Lung (tissue), 12 donors: ENCODE measurements around the gene NRCAM. TPM values are rescaled to one million over a fixed set of nuclear protein-coding genes. Genes with fewer than 3 reads are reported as not detected.

Experiments used
- ATAC-seq: fragments of 200-7000 bp; cut with Tn5 transposase; one replicate; pipeline ENCODE4 v1.9.1; 2020; ENCODE audit warnings: moderate number of reproducible peaks; ENCODE audit not compliant: insufficient read depth, low FRiP score
- DNase-seq, 3 donors: peaks; one replicate each; pipeline ENCODE4 v3.0.0-alpha.2; 2013 to 2017
- H3K27ac ChIP-seq, 2 donors: one replicate each; pipeline ENCODE4 v1.5.1; 2013; ENCODE audit warnings: mild to moderate bottlenecking in 2 of 2, moderate library complexity in 2 of 2, control low read depth in 1 of 2, inconsistent platforms in 1 of 2, low read depth in 1 of 2, low read length in 1 of 2
- H3K27me3 ChIP-seq, 3 donors: one replicate each; pipeline ENCODE4 v1.5.1; 2013; ENCODE audit warnings: low read length in 2 of 3; ENCODE audit not compliant: control insufficient read depth in 3 of 3, insufficient read depth in 3 of 3
- H3K36me3 ChIP-seq, 4 donors: one replicate each; pipeline ENCODE4 v1.5.1; 2013; ENCODE audit warnings: low read length in 4 of 4, mild to moderate bottlenecking in 1 of 4, moderate library complexity in 1 of 4; ENCODE audit not compliant: control insufficient read depth in 4 of 4, insufficient read depth in 4 of 4
- H3K4me1 ChIP-seq, 5 donors: one replicate each; pipeline ENCODE4 v1.5.1; 2013; ENCODE audit warnings: low read length in 5 of 5, mild to moderate bottlenecking in 2 of 5, moderate library complexity in 1 of 5; ENCODE audit not compliant: control insufficient read depth in 5 of 5, insufficient read depth in 5 of 5
- H3K4me3 ChIP-seq: one replicate; pipeline ENCODE4 v1.5.1; 2013; ENCODE audit warnings: mild to moderate bottlenecking, control low read depth, moderate library complexity
- H3K9ac ChIP-seq, 2 donors: one replicate each; pipeline ENCODE4 v1.5.1; 2013; ENCODE audit warnings: low read length in 2 of 2, control low read depth in 1 of 2; ENCODE audit not compliant: insufficient read depth in 1 of 2
- H3K9me3 ChIP-seq, 4 donors: one replicate each; pipeline ENCODE4 v1.5.1; 2013; ENCODE audit warnings: low read length in 3 of 4, mild to moderate bottlenecking in 1 of 4, moderate library complexity in 1 of 4; ENCODE audit not compliant: control insufficient read depth in 4 of 4, insufficient read depth in 3 of 4
- WGBS, 2 donors: extraction: QIAGEN DNeasy Blood & Tissue Kit; methylation state at CpG; one replicate each; pipeline ENCODE4 v1.1.7; 2013; 5-methylcytosine and 5-hydroxymethylcytosine counted together
- polyA plus RNA-seq, 2 donors: library from polyadenylated mRNA; stranded (reverse); fragments of 200-250 nt; gene quantifications; one replicate each; pipeline ENCODE4 v1.2.1, GENCODE V29; 2013
- total RNA-seq, 2 donors: library from RNA; depleted of rRNA in 1 of 2; stranded (reverse); fragments of >200 nt in 1 of 2; gene quantifications; one replicate each; pipeline ENCODE4 v1.2.1, GENCODE V29; 2014 to 2021
- TF ChIP-seq, protein P1 (sequence below): IDR thresholded peaks from 2 replicates; pipeline ENCODE4 v1.5.1; 2012; ENCODE audit warnings: mild to moderate bottlenecking; ENCODE audit errors: control extremely low read depth, extremely low read depth
- donor health status: control.
- donor health status: control.
- donor health status: Bipolar disorder and iron deficiency.
- donor health status: healthy.
- donor health status: DM: yes; HTN: yes; CAD: no.

Gene NRCAM
- total and polyA plus RNA-seq, 4 donors: 2.5 to 32.4 (median 11.0) TPM

DNA sequence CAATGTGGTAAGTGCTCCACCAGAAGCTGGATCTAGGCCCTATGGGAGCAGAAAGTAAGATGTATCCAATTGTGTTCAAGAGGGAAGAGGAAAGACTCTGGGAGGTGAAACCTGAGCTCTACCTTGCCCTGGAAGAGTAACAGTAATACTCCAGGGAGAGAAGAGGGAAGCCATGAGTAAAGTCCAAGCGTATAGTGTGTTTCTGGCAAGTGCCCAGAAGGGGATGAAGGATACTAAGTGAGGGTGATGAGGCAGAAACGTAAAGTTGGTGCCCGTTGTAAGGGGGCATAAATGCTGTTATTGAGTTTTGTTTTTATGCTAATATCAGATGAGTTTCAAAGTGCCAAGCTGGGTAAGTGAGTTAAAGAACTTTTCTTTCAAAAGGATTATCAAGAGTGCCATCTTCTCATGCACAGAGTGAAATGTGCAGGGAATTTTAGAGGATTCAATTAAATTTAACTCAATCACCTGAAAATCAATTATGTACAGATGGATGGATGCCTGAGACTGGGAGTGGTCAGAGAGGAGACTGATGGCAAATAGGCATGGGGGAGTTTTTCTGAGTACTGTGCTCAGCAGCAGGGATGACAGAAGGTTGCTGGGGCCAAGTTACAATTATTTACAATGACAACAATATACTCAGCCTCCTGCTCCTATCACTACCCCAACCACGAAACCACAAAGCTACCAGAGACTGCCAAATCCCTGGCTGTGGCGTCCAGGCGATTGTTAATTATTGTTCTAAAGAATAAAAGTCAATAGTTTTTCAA lies 202.8 kb downstream of the NRCAM start:
- H3K27me3 ChIP-seq: no peaks in the 10 kb centered on the region
- WGBS, 2 donors: 74 to 77% methylated on average over 6 of the region's 6 CpGs
- no peak overlapping the region for H3K27ac ChIP-seq
- H3K4me3 ChIP-seq: no peak overlapping the region
- DNase-seq (no peak), ATAC-seq (no peak)
- TF ChIP-seq, protein P1, sequence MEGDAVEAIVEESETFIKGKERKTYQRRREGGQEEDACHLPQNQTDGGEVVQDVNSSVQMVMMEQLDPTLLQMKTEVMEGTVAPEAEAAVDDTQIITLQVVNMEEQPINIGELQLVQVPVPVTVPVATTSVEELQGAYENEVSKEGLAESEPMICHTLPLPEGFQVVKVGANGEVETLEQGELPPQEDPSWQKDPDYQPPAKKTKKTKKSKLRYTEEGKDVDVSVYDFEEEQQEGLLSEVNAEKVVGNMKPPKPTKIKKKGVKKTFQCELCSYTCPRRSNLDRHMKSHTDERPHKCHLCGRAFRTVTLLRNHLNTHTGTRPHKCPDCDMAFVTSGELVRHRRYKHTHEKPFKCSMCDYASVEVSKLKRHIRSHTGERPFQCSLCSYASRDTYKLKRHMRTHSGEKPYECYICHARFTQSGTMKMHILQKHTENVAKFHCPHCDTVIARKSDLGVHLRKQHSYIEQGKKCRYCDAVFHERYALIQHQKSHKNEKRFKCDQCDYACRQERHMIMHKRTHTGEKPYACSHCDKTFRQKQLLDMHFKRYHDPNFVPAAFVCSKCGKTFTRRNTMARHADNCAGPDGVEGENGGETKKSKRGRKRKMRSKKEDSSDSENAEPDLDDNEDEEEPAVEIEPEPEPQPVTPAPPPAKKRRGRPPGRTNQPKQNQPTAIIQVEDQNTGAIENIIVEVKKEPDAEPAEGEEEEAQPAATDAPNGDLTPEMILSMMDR: no peak
- H3K9ac ChIP-seq: no peak overlapping the region
- H3K36me3 ChIP-seq: no peaks in the 10 kb centered on the region
- H3K9me3 ChIP-seq: no peaks in the 10 kb centered on the region
- H3K4me1 ChIP-seq: no peaks in the 10 kb centered on the region

DNA sequence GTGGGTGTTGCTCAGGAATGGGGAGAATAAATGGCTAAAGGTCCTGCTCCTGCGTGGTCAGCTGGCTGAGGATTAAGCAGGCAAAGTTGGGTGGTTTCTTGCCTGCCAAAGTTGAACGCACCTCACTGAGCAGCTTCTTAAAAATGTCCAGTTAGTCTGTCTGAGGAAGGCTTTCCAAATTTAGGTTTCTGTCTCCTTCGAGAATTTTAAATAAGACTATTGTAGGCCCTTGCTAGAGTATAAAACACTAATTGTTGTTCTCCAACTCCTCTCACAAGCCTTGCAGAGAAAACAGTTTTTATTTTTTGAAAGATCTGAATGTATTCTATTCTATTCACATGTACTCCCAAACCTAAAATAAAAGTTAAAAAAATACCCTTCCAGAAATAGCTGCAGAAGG lies 204.1 kb downstream of the NRCAM start:
- WGBS, 2 donors: 89 to 91% methylated on average over 3 of the region's 3 CpGs
- H3K36me3 ChIP-seq: no peaks in the 10 kb centered on the region
- H3K27me3 ChIP-seq: no peaks in the 10 kb centered on the region
- no peak overlapping the region for H3K27ac ChIP-seq
- H3K9ac ChIP-seq: no peak overlapping the region
- H3K9me3 ChIP-seq: no peaks in the 10 kb centered on the region
- H3K4me1 ChIP-seq: no peaks in the 10 kb centered on the region
- ATAC-seq (no peak), DNase-seq (no peak)
- TF ChIP-seq, protein P1: no peak
- no peak overlapping the region for H3K4me3 ChIP-seq

DNA sequence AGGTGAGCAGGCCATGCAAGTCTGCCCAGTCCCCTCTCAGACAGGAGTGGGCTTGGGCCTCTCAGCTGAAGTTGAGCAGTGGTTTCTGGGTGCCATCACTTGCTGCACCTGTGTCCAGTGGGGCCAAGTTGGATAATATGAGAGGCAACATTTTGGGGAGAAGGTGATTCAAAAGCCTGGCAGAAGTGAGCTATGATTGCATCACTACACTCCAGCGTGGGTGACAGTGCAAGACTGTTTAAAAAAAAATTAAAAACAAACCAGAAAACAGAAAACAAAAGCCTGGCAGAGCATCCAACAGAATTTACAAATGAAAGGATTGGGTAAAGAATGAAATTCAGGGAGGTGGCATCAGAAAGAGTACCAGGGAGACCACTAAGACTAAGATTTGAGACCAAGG lies 204.5 kb downstream of the NRCAM start:
- Histone ChIP-seq H3K27me3 (no peaks in the 10 kb centered on the region), H3K9ac (no peak overlapping the region), H3K36me3 (no peaks in the 10 kb centered on the region), H3K9me3 (no peaks in the 10 kb centered on the region), H3K4me3 (no peak overlapping the region), H3K27ac (no peak overlapping the region), H3K4me1 (no peaks in the 10 kb centered on the region)
- ATAC-seq (no peak), DNase-seq (no peak)
- whole genome bisulfite sequencing, 2 donors: 42 to 59% methylated on average over 1 of the region's 1 CpG
- TF ChIP-seq, protein P1: no peak

DNA sequence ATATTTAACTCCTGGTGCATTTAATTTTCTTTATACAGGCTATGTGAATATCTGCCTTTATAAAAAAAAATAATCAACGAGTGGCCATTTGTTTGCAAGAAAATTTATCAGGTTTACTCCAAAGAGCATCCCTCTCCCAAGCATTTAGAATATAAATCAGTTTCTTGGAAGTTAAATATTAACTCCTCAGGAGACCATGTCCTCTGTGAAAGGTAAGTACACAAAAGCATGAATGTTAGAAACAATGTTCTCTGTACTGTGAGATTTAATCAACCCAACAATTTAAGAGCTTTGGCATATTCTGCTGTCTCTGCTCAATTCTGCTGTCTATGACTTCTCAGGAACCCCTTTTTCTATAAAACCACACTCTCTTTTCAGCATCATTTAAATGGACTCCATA lies 206.8 kb downstream of the NRCAM start:
- TF ChIP-seq, protein P1: no peak
- WGBS, 2 donors: 58 to 73% methylated on average over 1 of the region's 1 CpG
- Histone ChIP-seq H3K27me3 (no peaks in the 10 kb centered on the region), H3K9me3 (no peaks in the 10 kb centered on the region), H3K36me3 (no peaks in the 10 kb centered on the region), H3K9ac (no peak overlapping the region), H3K4me3 (no peak overlapping the region), H3K4me1 (no peaks in the 10 kb centered on the region), H3K27ac (no peak overlapping the region)
- no peak for DNase-seq
- no peak for ATAC-seq
